Measurements from ENCODE around the gene S100P.

- TF ChIP-seq POLR2AphosphoS5 (IDR thresholded peaks at IDR 0.05; ENCODE audit: low read depth, low read length) (no peak), POLR2A (IDR thresholded peaks at IDR 0.05; ENCODE audit: low read depth, low read length) (no peak)
Measured at GRCh38 chr4:6710282-6710681, 16.6 kb downstream of the S100P start.

All from GM12891 (cell line).